PC-3 (cell line): ENCODE data around the gene PGBD2.

ENCODE experiments used
- EZH2 ChIP-seq: fragments of 300-600 bp; sonication (generic); IDR thresholded peaks from one replicate; pipeline ENCODE4 v1.6.1; 2017; ENCODE audit warnings: antibody characterized with exemption, mild to moderate bottlenecking, low read length; ENCODE audit not compliant: unreplicated experiment
- EZH2phosphoT487 ChIP-seq: fragments of 300-600 bp; sonication (generic); IDR thresholded peaks from 2 replicates; pipeline ENCODE4 v1.6.1; 2018; ENCODE audit warnings: mild to moderate bottlenecking, antibody characterized with exemption, low read length, borderline replicate concordance
- TF ChIP-seq, protein P1 (sequence below): fragments of 300-600 bp; sonication (generic); conservative IDR thresholded peaks from 2 replicates; pipeline ENCODE4 v1.5.1; 2017; ENCODE audit warnings: antibody characterized with exemption, low read depth, mild to moderate bottlenecking, low read length

- TF ChIP-seq, protein P1, sequence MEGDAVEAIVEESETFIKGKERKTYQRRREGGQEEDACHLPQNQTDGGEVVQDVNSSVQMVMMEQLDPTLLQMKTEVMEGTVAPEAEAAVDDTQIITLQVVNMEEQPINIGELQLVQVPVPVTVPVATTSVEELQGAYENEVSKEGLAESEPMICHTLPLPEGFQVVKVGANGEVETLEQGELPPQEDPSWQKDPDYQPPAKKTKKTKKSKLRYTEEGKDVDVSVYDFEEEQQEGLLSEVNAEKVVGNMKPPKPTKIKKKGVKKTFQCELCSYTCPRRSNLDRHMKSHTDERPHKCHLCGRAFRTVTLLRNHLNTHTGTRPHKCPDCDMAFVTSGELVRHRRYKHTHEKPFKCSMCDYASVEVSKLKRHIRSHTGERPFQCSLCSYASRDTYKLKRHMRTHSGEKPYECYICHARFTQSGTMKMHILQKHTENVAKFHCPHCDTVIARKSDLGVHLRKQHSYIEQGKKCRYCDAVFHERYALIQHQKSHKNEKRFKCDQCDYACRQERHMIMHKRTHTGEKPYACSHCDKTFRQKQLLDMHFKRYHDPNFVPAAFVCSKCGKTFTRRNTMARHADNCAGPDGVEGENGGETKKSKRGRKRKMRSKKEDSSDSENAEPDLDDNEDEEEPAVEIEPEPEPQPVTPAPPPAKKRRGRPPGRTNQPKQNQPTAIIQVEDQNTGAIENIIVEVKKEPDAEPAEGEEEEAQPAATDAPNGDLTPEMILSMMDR = no peak
- TF ChIP-seq EZH2phosphoT487 = no peak
- TF ChIP-seq EZH2 = no peak
Measured at GRCh38 chr1:248910761-248911160, 4.7 kb downstream of the PGBD2 start.
